GM04503 (cell line): Measurements from ENCODE around the gene SLC43A3.

ENCODE experiments used
- DNase-seq: peaks from one replicate; pipeline ENCODE4 v3.0.0-alpha.2; 2012; ENCODE audit warnings: low read depth

The SLC43A3 gene

DNA sequence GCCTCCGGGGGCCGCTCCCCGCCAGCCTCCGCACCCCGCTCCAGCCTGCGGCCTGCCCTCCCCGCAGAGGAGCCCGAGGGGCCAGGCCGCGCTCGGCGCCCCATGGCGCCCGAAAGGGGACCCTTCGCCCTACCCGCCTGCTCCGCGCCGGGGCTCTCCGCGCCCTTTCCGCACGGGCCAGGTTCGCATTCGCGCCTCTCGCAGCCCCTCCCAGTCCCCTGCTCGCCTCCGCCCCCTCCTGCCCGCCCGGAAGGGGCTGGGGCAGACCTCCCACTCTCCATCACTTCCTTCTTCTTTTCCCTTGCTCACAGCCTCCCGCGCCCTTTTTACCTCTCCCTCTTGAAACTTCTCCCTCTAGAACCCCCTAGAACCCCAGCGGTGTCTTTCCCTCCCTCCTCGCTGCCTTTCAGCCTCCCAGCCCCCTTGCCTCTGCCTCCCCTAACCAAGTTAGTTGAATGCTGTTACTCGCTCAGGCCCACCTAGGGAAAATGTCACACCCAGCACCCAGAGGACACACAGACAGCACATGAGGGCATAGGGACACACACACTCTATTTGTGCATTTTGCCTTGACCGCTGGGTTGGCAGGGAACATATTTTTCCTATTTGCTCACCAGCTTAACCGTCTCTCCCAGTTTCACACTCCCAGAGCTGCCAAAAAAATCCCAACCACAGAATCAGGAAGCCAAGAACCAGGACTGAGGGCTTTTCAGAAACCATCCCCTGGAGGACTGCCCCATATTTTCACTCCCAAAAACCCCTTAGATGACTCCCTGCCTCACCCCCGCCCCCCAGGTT lies at the start of gene SLC43A3:
Gene SLC43A3 (minus strand): TSS at position 193 of the 798 bp plus-strand sequence. CDS start 949 bp downstream, outside the sequence.
- DNase-seq = peak; percentile 88

DNA sequence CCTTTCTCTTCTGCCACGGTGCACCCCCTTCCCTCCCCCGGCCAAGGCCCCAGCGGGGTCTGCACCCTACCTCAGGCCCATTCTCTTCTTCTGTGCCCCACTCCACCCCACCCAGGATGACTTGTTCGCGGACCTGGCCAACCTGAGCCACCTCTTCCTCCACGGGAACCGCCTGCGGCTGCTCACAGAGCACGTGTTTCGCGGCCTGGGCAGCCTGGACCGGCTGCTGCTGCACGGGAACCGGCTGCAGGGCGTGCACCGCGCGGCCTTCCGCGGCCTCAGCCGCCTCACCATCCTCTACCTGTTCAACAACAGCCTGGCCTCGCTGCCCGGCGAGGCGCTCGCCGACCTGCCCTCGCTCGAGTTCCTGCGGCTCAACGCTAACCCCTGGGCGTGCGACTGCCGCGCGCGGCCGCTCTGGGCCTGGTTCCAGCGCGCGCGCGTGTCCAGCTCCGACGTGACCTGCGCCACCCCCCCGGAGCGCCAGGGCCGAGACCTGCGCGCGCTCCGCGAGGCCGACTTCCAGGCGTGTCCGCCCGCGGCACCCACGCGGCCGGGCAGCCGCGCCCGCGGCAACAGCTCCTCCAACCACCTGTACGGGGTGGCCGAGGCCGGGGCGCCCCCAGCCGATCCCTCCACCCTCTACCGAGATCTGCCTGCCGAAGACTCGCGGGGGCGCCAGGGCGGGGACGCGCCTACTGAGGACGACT lies 49.3 kb upstream of the SLC43A3 start:
- no peak for DNase-seq

DNA sequence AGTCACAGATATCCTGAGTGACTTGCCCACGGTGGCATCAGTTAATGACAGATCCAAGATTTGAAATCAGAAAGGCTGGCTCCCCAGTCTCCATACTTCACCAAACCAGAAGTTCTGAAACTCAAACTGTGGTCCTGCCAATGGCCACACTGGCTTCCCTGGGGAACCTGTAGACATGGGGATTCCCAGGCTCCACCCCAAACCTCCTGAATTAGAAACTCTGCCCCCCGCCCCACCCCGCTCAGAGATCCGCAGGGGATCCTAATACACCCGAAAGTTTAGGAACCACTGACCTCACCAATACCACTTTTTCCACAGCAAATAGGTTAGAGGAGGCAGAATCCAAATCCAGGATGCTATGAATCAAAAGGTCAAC lies 48.7 kb upstream of the SLC43A3 start:
- DNase-seq = no peak

DNA sequence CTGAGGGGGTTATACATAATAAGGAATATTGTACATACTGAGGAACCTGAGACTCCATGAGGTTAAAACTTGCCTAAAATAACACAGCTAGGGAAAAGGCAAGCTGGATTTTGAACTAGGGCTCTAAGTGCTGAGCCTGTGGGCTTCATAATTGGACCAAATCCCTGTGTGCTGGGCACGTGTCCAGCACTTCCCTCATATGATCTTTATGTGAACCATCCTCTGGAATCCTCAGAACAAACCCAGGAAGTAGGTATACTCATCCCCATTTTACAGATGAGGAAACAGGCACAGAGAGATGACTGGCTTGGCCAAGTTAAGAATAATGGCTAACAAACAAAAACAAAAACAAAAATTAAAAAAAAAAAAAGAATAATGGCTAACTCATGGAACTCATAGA lies 48.3 kb upstream of the SLC43A3 start:
- DNase-seq = no peak

DNA sequence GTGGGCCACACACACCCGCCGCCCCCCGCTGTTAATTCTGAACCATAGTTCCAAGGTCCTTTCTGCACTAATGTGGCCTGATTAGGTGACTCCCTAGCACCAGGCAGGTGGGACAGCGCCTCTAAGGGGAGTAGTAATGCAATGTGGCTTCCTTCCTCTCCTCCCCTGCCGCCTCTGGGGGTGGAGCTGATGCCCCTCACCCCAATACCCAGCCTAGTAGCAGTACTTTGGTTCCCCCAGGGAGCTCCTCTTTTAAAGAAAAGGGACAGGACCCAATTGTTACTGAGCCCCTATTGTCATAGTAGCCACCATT lies 47.8 kb upstream of the SLC43A3 start:
- no peak for DNase-seq

DNA sequence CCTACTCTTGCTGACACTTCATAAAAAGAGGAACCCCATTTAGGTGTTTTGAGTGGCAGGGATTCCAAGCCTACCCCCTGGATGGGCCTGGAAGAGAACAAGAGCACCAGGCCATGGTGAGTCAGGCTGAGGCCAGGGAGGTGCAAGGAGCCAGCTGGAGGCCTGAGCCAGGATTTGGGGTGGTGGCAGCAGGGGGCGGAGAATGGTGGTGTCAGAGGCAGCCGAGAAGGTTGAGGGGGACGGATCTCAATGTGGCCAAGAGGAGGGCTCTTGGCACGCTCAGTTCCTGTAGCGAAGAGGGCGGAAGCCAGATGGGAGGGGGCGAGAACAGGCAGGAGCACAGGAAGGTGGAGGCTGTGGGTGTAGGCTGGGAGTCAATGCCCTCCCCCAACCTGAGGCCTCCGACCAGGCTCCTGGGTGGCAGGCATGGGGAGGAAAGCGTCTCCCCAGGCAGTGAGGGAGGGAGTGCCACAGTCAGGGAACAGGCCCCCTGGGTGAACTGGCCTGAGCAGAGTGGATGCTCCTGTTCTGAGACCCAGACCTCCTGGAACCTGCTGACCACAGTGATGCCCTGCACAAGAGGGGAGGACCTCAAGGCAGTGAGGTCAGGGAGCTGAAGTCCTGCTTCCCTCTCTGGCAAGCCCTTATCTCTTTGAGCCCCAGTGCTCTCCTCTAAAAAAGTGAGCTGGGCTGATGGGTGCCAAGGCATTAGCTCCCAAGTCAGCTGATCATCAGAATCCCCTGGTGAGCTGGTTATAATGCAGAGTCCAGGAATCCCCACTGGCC lies 47.3 kb upstream of the SLC43A3 start:
- no peak for DNase-seq

DNA sequence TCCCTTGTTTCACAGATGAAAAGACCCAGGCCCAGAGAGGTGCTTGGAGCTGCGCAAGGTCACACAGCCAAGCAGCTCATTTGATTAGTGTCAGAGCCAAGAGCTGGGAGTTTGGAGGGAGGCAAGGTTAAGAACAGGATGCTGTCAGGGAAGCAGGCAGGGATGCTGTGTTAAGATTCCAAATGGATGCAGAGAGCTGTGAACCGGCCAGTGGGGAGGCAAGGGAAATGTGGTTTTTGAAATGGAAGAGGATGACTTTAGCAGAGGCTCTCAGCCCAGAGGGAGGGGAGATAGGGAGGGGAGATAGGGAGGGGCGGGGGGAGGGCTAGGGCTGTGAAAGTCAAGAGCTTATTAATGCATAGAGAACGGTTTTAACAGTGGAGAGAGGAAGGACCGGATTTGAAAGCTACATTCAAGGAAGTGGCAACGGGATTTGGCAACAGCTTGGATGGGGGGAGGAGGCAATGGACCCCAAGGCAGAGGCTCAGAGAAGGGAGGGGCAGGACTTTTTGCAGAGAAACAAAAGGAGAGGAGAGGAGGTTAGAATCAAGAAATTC lies 46.4 kb upstream of the SLC43A3 start:
- DNase-seq = no peak

DNA sequence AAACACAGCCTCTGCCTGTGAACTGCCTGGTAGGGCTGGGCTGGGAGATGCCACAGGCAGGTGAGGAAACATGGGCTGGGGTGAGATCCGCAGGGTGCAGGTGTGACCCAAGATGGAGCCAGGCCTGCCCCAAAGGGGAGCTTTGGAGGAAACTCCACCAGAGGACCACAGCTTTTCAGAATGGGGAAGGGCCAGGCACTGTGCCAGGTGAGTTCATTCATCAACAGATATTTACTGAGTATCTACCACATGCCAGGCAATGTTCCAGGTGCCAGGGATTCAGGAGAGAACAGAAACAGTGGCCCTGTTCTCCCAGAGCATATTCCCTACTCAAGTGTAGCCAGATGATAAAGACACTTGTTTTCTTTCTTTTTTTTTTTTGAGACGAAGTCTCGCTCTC lies 44.6 kb upstream of the SLC43A3 start:
- no peak for DNase-seq

DNA sequence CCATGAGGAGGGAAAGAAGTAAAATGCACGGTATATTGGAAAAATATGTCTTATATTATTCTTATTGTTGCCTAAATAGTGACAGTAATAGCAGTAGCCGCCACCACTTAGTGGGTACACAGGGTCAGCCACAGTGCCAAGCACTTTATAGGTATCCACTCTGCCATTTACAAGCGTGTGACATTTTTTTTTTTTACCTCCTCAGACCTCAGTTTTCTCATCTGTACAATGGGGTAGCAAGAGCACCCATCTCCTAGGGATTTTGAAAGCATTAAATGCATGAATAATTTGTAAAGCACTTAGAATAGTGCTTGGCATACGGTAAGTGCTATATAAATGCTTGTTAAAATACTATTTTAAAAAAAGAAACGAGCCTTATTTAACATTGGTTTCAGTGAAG lies 42.3 kb upstream of the SLC43A3 start:
- DNase-seq = no peak

DNA sequence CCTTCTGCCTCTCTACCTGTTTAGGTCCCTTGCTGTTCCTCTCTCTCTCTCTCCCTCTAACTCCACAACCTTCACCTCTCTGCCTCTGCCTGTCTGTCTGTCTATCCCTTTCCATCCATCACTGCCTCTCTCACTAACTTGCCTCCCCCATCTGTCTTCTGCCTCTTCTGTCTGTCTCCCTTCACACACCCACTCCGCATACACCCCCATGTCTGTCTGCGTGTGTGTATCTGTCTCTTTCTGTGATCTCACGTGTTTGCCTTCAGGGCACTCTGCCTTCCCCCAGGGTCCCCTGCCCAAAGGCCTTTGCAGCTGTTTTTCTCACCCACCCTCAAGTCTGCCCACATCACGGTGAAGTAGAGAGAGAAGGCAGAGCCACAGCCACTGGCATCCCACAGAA lies 41.4 kb upstream of the SLC43A3 start:
- DNase-seq = no peak

DNA sequence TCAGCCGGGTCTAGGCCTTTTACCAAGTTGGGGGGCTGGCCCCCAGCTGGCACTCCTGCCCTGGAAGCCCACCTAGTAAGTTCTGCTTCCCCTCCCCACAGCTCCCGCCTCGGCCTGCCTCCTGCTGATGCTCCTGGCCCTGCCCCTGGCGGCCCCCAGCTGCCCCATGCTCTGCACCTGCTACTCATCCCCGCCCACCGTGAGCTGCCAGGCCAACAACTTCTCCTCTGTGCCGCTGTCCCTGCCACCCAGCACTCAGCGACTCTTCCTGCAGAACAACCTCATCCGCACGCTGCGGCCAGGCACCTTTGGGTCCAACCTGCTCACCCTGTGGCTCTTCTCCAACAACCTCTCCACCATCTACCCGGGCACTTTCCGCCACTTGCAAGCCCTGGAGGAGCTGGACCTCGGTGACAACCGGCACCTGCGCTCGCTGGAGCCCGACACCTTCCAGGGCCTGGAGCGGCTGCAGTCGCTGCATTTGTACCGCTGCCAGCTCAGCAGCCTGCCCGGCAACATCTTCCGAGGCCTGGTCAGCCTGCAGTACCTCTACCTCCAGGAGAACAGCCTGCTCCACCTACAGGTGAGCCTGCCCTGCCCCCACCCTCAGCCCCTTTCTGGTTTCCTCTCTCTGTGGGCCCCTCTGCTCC lies 40.7 kb upstream of the SLC43A3 start:
- no peak for DNase-seq

DNA sequence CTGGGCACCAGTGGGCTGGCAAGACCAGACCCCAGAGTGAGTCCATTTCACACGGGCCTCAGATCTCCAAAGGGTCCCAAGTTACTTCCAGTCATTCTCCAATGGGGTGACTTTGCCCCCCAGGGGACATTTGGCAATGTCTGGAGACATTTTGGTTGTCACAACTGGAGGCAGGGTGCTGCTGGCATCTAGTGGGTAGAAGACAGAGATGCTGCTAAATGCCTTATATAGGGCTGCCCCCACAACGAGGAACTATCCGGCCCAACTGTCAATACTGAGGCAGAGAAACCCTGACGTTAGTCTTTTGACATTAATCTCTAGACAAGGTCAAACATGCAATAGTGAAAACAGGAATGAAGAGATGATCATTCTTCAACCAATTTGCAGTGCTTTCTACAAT lies 39.8 kb upstream of the SLC43A3 start:
- no peak for DNase-seq

DNA sequence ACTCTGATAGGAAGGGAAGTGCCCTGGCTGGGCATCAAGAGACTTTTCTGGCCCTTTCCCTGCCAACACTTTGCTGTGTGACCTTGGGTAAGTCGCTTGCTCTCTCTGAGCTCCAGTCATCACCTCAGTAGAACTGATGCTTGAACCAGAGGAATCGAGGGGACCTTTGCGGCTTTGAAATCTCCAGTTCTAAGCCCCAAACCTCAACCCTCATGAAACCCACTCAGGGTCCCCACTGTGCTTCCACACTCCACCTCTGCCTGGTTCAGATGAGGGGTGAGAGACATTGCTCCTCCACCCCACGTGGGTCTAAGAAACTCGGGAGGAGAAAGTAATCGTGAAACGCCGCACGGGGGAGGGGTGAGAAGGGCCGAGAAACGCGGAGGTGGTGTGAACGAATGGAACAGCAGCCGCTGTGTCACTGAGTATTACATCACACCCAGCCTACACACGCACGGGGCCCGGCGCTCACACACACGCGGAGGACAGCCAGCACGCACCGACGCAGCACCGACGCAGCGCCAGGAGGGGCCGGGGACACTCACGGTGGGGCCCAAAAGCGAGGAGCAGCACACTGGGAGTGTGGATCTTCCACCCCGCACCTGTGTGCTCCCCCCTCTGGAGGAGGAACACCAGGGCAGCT lies 37.7 kb upstream of the SLC43A3 start:
- DNase-seq = no peak

DNA sequence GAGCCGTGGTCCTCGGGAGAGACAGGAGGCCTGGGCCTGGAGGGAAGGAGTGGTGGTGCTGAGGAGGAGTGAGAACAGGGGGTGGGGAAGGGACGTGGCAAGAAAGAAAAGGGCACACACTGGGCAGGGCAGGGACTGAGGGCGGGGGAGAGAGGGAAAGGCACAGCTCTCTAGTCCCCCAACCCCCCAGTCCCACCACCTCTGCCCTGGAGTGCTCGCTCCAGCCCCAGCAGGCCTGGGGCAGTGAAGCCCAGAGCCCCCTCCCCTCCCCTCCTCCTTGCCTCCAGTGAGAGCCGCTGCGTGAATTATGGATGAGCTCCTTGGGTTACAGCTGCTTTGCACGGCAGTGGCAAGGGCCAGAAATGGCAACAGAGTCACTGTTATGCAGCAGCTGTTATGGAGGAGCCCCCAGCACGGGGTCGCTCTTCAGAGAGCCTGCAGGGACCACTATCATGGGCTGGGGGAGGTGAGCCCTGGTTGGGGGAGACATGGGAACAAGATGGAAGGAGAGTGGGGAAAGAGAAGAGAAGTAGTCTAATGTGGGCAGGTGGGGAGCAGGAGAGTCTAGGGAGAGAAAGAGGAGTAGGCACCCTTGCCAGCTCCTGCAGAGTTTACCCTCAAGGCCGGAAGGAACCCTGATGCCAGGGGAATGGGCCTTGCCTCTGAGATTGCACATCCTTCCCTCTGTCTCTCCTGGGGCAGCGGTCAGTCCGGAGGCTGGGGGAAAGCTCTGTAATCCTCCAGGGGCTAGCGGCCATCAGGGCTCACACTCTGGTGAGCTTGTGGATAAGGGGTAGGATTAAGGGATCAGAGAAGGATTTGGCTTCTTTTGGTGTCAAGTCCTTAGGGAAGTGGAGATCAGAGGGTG lies 37.0 kb upstream of the SLC43A3 start:
- no peak for DNase-seq

DNA sequence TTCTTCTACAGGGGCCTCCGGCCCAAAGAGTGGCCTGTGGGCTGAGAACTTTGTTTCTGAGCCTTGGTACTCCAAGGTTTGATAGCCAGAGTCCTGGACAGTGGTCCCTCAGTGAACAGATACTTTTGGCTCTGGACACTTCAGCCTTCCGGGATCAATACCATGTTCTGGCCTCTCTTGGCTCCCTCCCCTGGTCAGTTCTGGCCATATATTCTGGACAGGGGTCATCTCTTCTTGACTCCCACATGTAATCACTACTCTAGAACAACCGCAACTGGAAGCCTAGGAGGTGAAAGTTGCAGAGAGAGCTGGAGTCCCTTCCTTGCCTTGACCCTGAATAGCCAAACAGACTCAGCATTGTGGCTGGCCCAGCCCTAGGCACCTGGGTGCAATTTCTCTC lies 35.7 kb upstream of the SLC43A3 start:
- no peak for DNase-seq

DNA sequence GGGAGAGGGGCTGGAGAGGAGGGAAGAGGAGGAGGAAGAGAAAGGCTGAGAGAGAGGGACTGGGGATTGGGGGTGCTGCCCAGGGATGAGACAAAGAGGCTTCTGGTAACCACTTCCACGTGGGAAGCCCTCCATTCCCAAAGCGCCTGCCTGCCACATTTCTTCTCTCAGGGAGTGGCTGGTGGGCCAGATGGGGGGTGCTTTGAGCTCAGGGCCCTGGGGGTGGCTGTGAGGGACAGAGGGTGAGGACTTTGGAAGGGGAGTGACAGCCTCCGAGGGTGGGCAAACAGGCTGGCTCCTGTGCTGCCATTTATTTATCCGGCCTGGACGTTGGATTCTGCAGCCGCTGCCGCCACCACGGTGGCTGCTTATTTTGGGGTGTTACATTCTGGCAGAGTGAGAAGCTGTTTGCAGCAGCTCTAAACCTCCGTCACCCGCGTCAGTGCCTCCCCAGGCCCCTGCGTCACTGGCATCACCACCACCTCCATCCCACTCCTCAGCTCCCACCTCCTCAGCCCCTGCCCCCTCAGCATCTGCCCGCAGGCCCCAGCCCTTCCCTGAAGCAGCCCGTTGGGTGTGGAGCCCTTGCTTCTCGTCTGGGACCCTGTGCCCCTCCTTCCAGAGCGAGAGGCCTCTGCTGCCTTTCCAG lies 35.0 kb upstream of the SLC43A3 start:
- DNase-seq = no peak

DNA sequence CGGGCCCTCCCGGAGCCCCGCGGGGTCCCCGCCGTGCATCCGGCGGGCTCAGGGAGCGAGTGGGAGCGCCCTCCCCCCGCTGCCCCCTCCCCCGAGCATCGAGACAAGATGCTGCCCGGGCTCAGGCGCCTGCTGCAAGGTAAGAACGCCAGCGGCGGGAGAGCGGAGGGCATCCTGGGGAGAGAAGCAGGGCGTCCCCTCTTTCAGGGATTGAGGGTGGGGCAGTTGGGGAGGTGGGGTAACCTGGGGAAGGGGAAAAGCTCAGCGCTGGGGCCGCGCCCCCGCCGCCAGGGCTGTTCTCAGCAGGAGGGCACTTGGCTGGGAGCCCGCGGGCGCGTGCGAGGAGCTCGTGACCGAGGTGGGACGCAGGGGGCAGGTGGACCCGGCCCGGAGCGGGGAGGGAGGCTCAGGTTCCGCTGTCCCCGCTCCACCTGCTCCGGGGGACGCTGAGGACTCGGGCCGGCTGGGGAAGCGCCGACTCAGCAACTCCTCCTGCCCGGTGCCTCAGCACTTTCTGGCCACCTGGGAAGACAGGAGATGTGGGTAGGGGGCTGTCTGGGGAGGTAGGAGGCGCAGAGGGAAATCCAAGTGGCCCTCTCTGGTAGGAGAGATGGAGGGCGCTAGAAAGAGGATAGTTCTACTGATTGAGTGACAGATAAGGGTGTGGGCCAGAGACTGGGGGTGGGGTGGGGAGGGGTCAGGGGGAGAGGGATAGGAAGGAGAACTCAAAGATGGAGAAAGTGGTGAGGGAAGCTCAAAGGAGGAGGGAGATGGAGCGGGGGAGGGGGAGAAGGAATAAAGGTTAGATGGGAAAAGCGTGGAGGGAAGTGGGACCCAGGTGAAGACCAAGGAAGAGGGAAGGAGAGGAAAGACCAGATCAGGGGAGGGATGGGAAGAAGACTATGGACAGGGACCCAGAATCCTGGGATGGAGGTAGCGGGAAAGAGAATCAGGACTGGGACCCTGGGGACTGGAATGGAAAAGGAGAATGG lies 34.1 kb upstream of the SLC43A3 start:
- DNase-seq = no peak

DNA sequence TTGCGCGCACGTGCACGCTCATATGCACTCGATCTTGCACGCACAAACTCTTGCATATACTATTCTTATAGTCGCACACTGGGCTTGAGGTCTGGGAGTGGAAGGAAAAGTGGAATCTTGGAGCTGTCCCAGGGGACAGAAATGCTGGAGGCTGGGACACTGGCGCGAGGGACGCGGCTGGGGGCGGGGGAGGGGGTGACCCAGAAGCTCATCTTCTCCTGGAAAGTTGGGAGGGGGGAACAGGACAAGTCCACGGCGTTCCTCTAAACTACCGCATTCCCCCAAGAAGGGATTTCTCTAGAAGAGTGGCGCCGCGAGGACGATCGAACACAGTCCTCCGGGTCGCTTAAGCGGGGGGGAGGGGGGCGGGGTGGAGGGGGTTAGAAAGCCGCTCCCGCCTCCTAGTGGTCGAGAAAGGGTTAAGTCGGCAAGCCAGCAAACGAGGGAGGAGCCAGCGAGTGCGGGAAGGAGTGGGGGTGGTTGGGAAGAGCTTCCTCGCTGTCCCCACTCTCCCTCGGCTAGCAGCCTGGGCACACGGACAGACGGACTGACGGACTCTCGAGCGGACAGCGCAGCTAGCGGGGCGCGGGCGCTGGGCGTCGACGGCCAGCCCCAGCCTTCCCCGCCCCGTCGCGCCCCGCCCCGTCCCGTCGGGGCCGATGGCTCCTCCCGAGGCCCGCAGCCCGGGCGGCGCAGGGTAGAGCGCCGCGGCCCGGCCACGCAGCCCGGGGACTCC lies 33.3 kb upstream of the SLC43A3 start, which contains the start of gene RTN4RL2:
Gene RTN4RL2 (plus strand): TSS at position 507 of the 736 bp plus-strand sequence. CDS start 338 bp downstream, outside the sequence.
- DNase-seq = no peak
